IMR-90 (cell line): Measurements from ENCODE around the gene UTP3. TPM values are rescaled to one million over a fixed set of nuclear protein-coding genes. Genes with fewer than 3 reads are reported as not detected.
"Not testable (repeated sequence)": the region's sequence is repeated elsewhere in the genome, so short reads cannot be mapped to it uniquely, and the experiment has no call there.

ENCODE experiments used
- ATAC-seq: fragments of 200-7000 bp; cut with Tn5 transposase; 2 replicates; pipeline ENCODE4 v1.9.1; 2020; ENCODE audit warnings: low read depth, mild to moderate bottlenecking, moderate library complexity
- BruUV-seq: library from RNA; stranded (reverse); fragments of 400-500 nt; replicated peaks from 2 replicates; lab custom pipeline; 2021; lab: Mats Ljungman, UMichigan
- CTCF ChIA-PET: fragments of 300-600 bp; formaldehyde crosslinking; extraction: SDS; loops from one replicate; lab custom pipeline; 2021; ENCODE audit warnings: antibody characterized with exemption; lab: Yijun Ruan, JAX
- POLR2A ChIA-PET: fragments of 300-600 bp; sonication (Branson Sonifier 250); formaldehyde crosslinking; loops from one replicate; lab custom pipeline; 2022; ENCODE audit warnings: antibody characterized with exemption; ENCODE audit not compliant: unreplicated experiment; lab: Charles Lee
- DNase-seq: peaks from one replicate; pipeline ENCODE4 v3.0.0; 2013
- H2AFZ ChIP-seq: replicated peaks from 2 replicates; pipeline ENCODE3; 2013; ENCODE audit warnings: low read length, mild to moderate bottlenecking; ENCODE audit not compliant: poor library complexity
- H2AK5ac ChIP-seq: 2 replicates; pipeline ENCODE4 v1.6.1; 2013; ENCODE audit warnings: low read depth, low read length, inconsistent platforms
- H2AK9ac ChIP-seq: replicated peaks from 2 replicates; pipeline ENCODE3; 2013; ENCODE audit warnings: mild to moderate bottlenecking, low read depth, low read length, moderate library complexity; ENCODE audit not compliant: poor library complexity
- H2BK120ac ChIP-seq: 2 replicates; pipeline ENCODE4 v1.6.1; 2013; ENCODE audit warnings: low read depth, low read length, inconsistent platforms
- H2BK15ac ChIP-seq: 3 replicates; pipeline ENCODE4 v1.6.1; 2013; ENCODE audit warnings: low read depth, low read length, inconsistent platforms
- H2BK20ac ChIP-seq: 2 replicates; pipeline ENCODE4 v1.6.1; 2013; ENCODE audit warnings: low read depth, mild to moderate bottlenecking, inconsistent platforms, low read length, moderate library complexity
- H2BK5ac ChIP-seq: 2 replicates; pipeline ENCODE4 v1.6.1; 2013; ENCODE audit warnings: mild to moderate bottlenecking, low read depth, low read length, inconsistent platforms; ENCODE audit not compliant: poor library complexity, severe bottlenecking
- H3K14ac ChIP-seq: replicated peaks from 2 replicates; pipeline ENCODE4 v1.6.1; 2013; ENCODE audit warnings: low read depth, low read length, inconsistent platforms
- H3K18ac ChIP-seq: 2 replicates; pipeline ENCODE4 v1.6.1; 2013; ENCODE audit warnings: low read depth, low read length, control low read depth
- H3K23ac ChIP-seq: 2 replicates; pipeline ENCODE4 v1.6.1; 2013; ENCODE audit warnings: low read depth, low read length, inconsistent platforms
- H3K27ac ChIP-seq: 2 replicates; pipeline ENCODE4 v1.5.1; 2013; ENCODE audit warnings: mild to moderate bottlenecking, control low read depth, low read length; ENCODE audit not compliant: insufficient read depth
- H3K27me3 ChIP-seq: 2 replicates; pipeline ENCODE4 v1.6.1; 2013; ENCODE audit warnings: low read length; ENCODE audit not compliant: control insufficient read depth, insufficient read depth
- H3K36me3 ChIP-seq: 2 replicates; pipeline ENCODE4 v1.6.1; 2013; ENCODE audit warnings: low read length, mixed read lengths; ENCODE audit not compliant: control insufficient read depth, insufficient read depth
- H3K4ac ChIP-seq: 2 replicates; pipeline ENCODE4 v1.6.1; 2013; ENCODE audit warnings: low read depth, low read length, inconsistent platforms
- H3K4me1 ChIP-seq: 2 replicates; pipeline ENCODE4 v1.6.1; 2013; ENCODE audit warnings: low read length, mixed read lengths; ENCODE audit not compliant: control insufficient read depth, insufficient read depth
- H3K4me2 ChIP-seq: 2 replicates; pipeline ENCODE4 v1.6.1; 2013; ENCODE audit warnings: low read depth, mild to moderate bottlenecking, control low read depth, low read length, moderate library complexity
- H3K4me3 ChIP-seq: 2 replicates; pipeline ENCODE4 v1.5.1; 2013; ENCODE audit warnings: low read depth, mild to moderate bottlenecking, control low read depth, low read length, moderate library complexity; ENCODE audit not compliant: insufficient read depth
- H3K56ac ChIP-seq: 2 replicates; pipeline ENCODE4 v1.6.1; 2013; ENCODE audit warnings: low read length, inconsistent platforms; ENCODE audit not compliant: insufficient read depth; ENCODE audit errors: extremely low read depth
- H3K79me1 ChIP-seq, 2 experiments: 2 replicates each; pipeline ENCODE4 v1.6.1; 2013; ENCODE audit warnings: low read length in 2 of 2, inconsistent platforms in 1 of 2, low read depth in 1 of 2
- H3K9ac ChIP-seq: 2 replicates; pipeline ENCODE4 v1.6.1; 2013; ENCODE audit warnings: low read depth, low read length, control low read depth
- H3K9me1 ChIP-seq: 2 replicates; pipeline ENCODE4 v1.6.1; 2013; ENCODE audit warnings: low read length, inconsistent platforms; ENCODE audit not compliant: insufficient read depth
- H3K9me3 ChIP-seq: 2 replicates; pipeline ENCODE4 v1.6.1; 2013; ENCODE audit warnings: low read length; ENCODE audit not compliant: control insufficient read depth, insufficient read depth
- H4K20me1 ChIP-seq: 2 replicates; pipeline ENCODE4 v1.6.1; 2013; ENCODE audit warnings: low read length, inconsistent platforms; ENCODE audit not compliant: insufficient read depth
- H4K5ac ChIP-seq: 2 replicates; pipeline ENCODE4 v1.6.1; 2013; ENCODE audit warnings: mild to moderate bottlenecking, low read depth, low read length, control low read depth
- H4K8ac ChIP-seq, 2 experiments: 2 replicates each; pipeline ENCODE4 v1.6.1; 2013; ENCODE audit warnings: low read depth in 2 of 2, low read length in 2 of 2, control low read depth in 1 of 2, inconsistent platforms in 1 of 2
- H4K91ac ChIP-seq: 2 replicates; pipeline ENCODE4 v1.6.1; 2013; ENCODE audit warnings: low read depth, low read length, inconsistent platforms; ENCODE audit not compliant: insufficient read depth
- WGBS, 2 experiments: methylation state at CpG; one replicate each; pipeline versions ENCODE4 v1.1.5 to v1.1.7; 2013; ENCODE audit warnings: missing lambda C conversion rate in 2 of 2; ENCODE audit not compliant: insufficient read length in 1 of 2; ENCODE audit errors: extremely low coverage in 2 of 2; 5-methylcytosine and 5-hydroxymethylcytosine counted together
- dilution Hi-C: fragments of 300-500 bp; cut with HindIII; formaldehyde crosslinking; loops from one replicate; pipeline ENCODE4 v1.14.3; 2018; ENCODE audit warnings: low sequenced_read_pairs; ENCODE audit not compliant: unreplicated experiment
- in situ Hi-C: fragments of 300-500 bp; cut with MboI; formaldehyde crosslinking; loops from 3 replicates; pipeline ENCODE4 v1.14.3; 2019; ENCODE audit warnings: low sequenced_read_pairs, inconsistent platforms, mixed read lengths
- intact Hi-C: fragments of 100-400 bp; cut with micrococcal nuclease; formaldehyde crosslinking; loops from 2 replicates; pipeline ENCODE4 v1.10.0; 2022
- polyA plus RNA-seq, 3 experiments: library from polyadenylated mRNA; depleted of rRNA; stranded (reverse); fragments of >200 nt; gene quantifications; 2 replicates each; pipeline ENCODE4 v1.2.3, GENCODE V29; 2012; ENCODE audit warnings: low replicate concordance in 1 of 3
- total RNA-seq: library from RNA; depleted of rRNA; stranded (reverse); fragments of >200 nt; gene quantifications from 2 replicates; pipeline ENCODE4 v1.2.3, GENCODE V29; 2012

The UTP3 gene
- total and polyA plus RNA-seq, 2 of the 4 experiments (the other 2 are of a cell fraction): 14.9 to 30.7 TPM

- H3K56ac ChIP-seq, H2BK15ac ChIP-seq, H2BK20ac ChIP-seq, H2BK120ac ChIP-seq, BruUV-seq, H3K18ac ChIP-seq, H2AFZ ChIP-seq, intact Hi-C loops, H3K36me3 ChIP-seq, H4K8ac ChIP-seq, H3K23ac ChIP-seq, H3K27me3 ChIP-seq, H3K4me3 ChIP-seq, H3K14ac ChIP-seq, dilution Hi-C loops, H3K9me1 ChIP-seq, H3K4me2 ChIP-seq, H3K9me3 ChIP-seq, H4K20me1 ChIP-seq, ATAC-seq, H2AK9ac ChIP-seq, CTCF ChIA-PET, H3K4ac ChIP-seq, H3K9ac ChIP-seq, H2AK5ac ChIP-seq, H4K5ac ChIP-seq, H4K91ac ChIP-seq, H3K4me1 ChIP-seq, H2BK5ac ChIP-seq, POLR2A ChIA-PET, H3K27ac ChIP-seq, DNase-seq, in situ Hi-C loops: not testable (repeated sequence)
- peaks cover 9 to 19% of the 10 kb centered on the region in 2 experiments; a peak in 3 of 4 replicates for H3K79me1 ChIP-seq
- no CpG with 5 or more reads among the region's 7 CpGs for WGBS, 2 experiments
Observed at GRCh38 chr4:70694633-70695032, 6.3 kb downstream of the UTP3 start.

GRCh38 chr4:70698435-70698834 is 10.1 kb downstream of the UTP3 start:
- H3K18ac ChIP-seq, H2BK120ac ChIP-seq, H3K9me1 ChIP-seq, H4K5ac ChIP-seq, dilution Hi-C loops, H2BK5ac ChIP-seq, H3K56ac ChIP-seq, H3K23ac ChIP-seq, H3K9me3 ChIP-seq, H2AK5ac ChIP-seq, H2BK20ac ChIP-seq, H4K20me1 ChIP-seq, H3K4me3 ChIP-seq, H3K14ac ChIP-seq, H4K91ac ChIP-seq, BruUV-seq, H3K4ac ChIP-seq, H3K79me1 ChIP-seq, H3K36me3 ChIP-seq, H2AFZ ChIP-seq, H3K27me3 ChIP-seq, H3K4me1 ChIP-seq, ATAC-seq, intact Hi-C loops, H3K4me2 ChIP-seq, DNase-seq, in situ Hi-C loops, CTCF ChIA-PET, H2BK15ac ChIP-seq, H3K9ac ChIP-seq, H4K8ac ChIP-seq, H2AK9ac ChIP-seq, H3K27ac ChIP-seq, POLR2A ChIA-PET: not testable (repeated sequence)
- WGBS, 2 experiments: no CpG with 5 or more reads among the region's 8 CpGs
